ENCODE measurements around the gene SELENON. TPM values are rescaled to one million over a fixed set of nuclear protein-coding genes. Genes with fewer than 3 reads are reported as not detected.

The SELENON gene
- total and polyA plus RNA-seq, 2 of the 13 experiments (the other 11 are each of a cell fraction or from before 2014, with no cell fraction given), result 3.8 to 8.0 TPM

- H3K27ac ChIP-seq (ENCODE audit: extremely low read length, insufficient read depth, low read length), result no peak overlapping the region
- in situ Hi-C loops (cut with HindIII; ENCODE audit: extremely low pct_ligation_motif_present, low pct_unique_long_range_greater_than_20kb) (loop anchor here (25.0 kb wide), 1 partner anchor 192 kb away; the partner anchor contains the start of gene MAN1C1), intact Hi-C loops (cut with micrococcal nuclease; ENCODE audit: unreplicated experiment) (no loop called here)
- H3K79me2 ChIP-seq (ENCODE audit: insufficient read depth, low read length), result no peaks in the 10 kb centered on the region
- no peak overlapping the region for H3K4me2 ChIP-seq (ENCODE audit: low read depth, low read length)
- no TSS peak for BruUV-seq (replicated peaks)
- H3K4me3 ChIP-seq (replicated peaks in 1 of 3; ENCODE audit: insufficient read depth in 1 of 3, low read depth in 2 of 3, low read length in 3 of 3), result no peak overlapping the region
- ChIA-PET CTCF (ENCODE audit: low intra/inter-chr PET ratio, low total read pairs) (no interaction called here), POLR2A (interaction anchor here (1.0 kb wide), 1 partner anchor 15 kb away, joined by 3 read pairs; the partner anchor contains the start of gene MTFR1L)
- no peak for FAIRE-seq
- no peaks in the 10 kb centered on the region for H3K27me3 ChIP-seq (ENCODE audit: control insufficient read depth in 1 of 2, insufficient read depth in 2 of 2, low read length in 2 of 2)
- H3K9me3 ChIP-seq (ENCODE audit: low read length), result no peaks in the 10 kb centered on the region
- H3K36me3 ChIP-seq (replicated peaks in 1 of 2; ENCODE audit: control insufficient read depth in 1 of 2, insufficient read depth in 2 of 2, low read length in 2 of 2), result no peaks in the 10 kb centered on the region
- H3K4me1 ChIP-seq (ENCODE audit: insufficient read depth, low read length), result peaks cover 12% of the 10 kb centered on the region
- no peaks in the 10 kb centered on the region for H4K20me1 ChIP-seq (ENCODE audit: insufficient read depth, low read length)
- ATAC-seq, result no peak
- no peak overlapping the region for H2AFZ ChIP-seq (ENCODE audit: low read length)
- WGBS (ENCODE audit: low lambda C conversion rate), result 87% methylated on average over 10 of the region's 10 CpGs
- no peak overlapping the region for H3K9ac ChIP-seq (ENCODE audit: insufficient read depth, low read depth, low read length)
- TF ChIP-seq RARG (CRISPR knock-in tag; IDR thresholded peaks at IDR 0.05; ENCODE audit: low read depth), result no peak
- no peak for TF ChIP-seq HNF1B (CRISPR knock-in tag; IDR thresholded peaks at IDR 0.05)
- TF ChIP-seq ZNF709 (CRISPR knock-in tag; IDR thresholded peaks at IDR 0.05), result no peak
- no peak for TF ChIP-seq ZNF850 (CRISPR knock-in tag; conservative IDR thresholded peaks at IDR 0.05)
- TF ChIP-seq RERE (CRISPR knock-in tag; IDR thresholded peaks at IDR 0.05; ENCODE audit: low read depth), result no peak
- TF ChIP-seq RELA (CRISPR knock-in tag; IDR thresholded peaks at IDR 0.05), result no peak
- no peak for TF ChIP-seq ZC3H4 (CRISPR knock-in tag; IDR thresholded peaks at IDR 0.05; ENCODE audit: borderline replicate concordance)
- DNase-seq (ENCODE audit: low spot score), result no peak
Observed at GRCh38 chr1:25804244-25804963, 4.4 kb downstream of the SELENON start.
